Peyer's patch (tissue), 4 donors: ENCODE data around the gene AKAP13.
"Not testable (repeated sequence)": the region's sequence is repeated elsewhere in the genome, so short reads cannot be mapped to it uniquely, and the experiment has no call there.

Experiments used
- CTCF ChIP-seq, 6 experiments: fragments of 450-650 bp in 4 of 6; fragments of 200-600 bp in 2 of 6; sonication (generic) in 1 of 6; IDR thresholded peaks; one replicate each; pipeline ENCODE4 v1.5.1; 2017 to 2019; ENCODE audit warnings: antibody characterized with exemption in 6 of 6, mild to moderate bottlenecking in 3 of 6, moderate library complexity in 1 of 6
- POLR2A ChIP-seq, 2 donors: fragments of 450-650 bp; IDR thresholded peaks; one replicate each; pipeline ENCODE4 v1.5.1; 2017; ENCODE audit warnings: antibody characterized with exemption in 2 of 2, mild to moderate bottlenecking in 2 of 2, moderate library complexity in 2 of 2

GRCh38 chr15:85665677-85666076 lies 285.3 kb downstream of the AKAP13 start:
- not testable (repeated sequence) for TF ChIP-seq CTCF, POLR2A (IDR thresholded peaks at IDR 0.05)
